Stomach (tissue), 4 donors: ENCODE measurements around the gene CAND2.

ENCODE experiments used
- CTCF ChIP-seq, 7 experiments: fragments of 450-650 bp in 4 of 7; fragments of 200-600 bp in 3 of 7; sonication (generic) in 3 of 7; IDR thresholded peaks; one replicate each; pipeline ENCODE4 v1.5.1; 2016 to 2019; ENCODE audit warnings: antibody characterized with exemption in 7 of 7, control low read depth in 2 of 7, mild to moderate bottlenecking in 1 of 7
- POLR2A ChIP-seq, 4 donors: fragments of 450-650 bp; IDR thresholded peaks; one replicate each; pipeline ENCODE4 v1.6.1; 2016; ENCODE audit warnings: antibody characterized with exemption in 4 of 4, control low read depth in 2 of 4, mild to moderate bottlenecking in 1 of 4, moderate library complexity in 1 of 4
- POLR2AphosphoS5 ChIP-seq, 3 donors: sonication (generic); formaldehyde crosslinking; IDR thresholded peaks; one replicate each; pipeline ENCODE4 v1.6.1; 2016; ENCODE audit warnings: antibody characterized with exemption in 3 of 3

- TF ChIP-seq POLR2AphosphoS5 (IDR thresholded peaks at IDR 0.05) (no peak), CTCF (IDR thresholded peaks at IDR 0.05) (no peak), POLR2A (IDR thresholded peaks at IDR 0.05) (no peak)
These were observed 65.9 kb downstream of the CAND2 start for GRCh38 chr3:12862387-12862786.
